HG03175 (cell line): ENCODE measurements around the gene CCNT2.
A peak's percentile ranks its signal among the peaks of the same experiment; 100 is the strongest.
"Not testable (repeated sequence)": the region's sequence is repeated elsewhere in the genome, so short reads cannot be mapped to it uniquely, and the experiment has no call there.

Experiments used
- ATAC-seq: cut with Tn5 transposase; IDR thresholded peaks from one replicate; pipeline ENCODE4 v1.9.1; 2021; ENCODE audit warnings: mild to moderate bottlenecking, moderate library complexity; ENCODE audit not compliant: unreplicated experiment

Gene CCNT2

GRCh38 chr2:134973241-134974138 lies 54.9 kb downstream of the CCNT2 start:
- peak; percentile 73 for ATAC-seq

GRCh38 chr2:134975281-134976009 lies 56.8 kb downstream of the CCNT2 start:
- no peak for ATAC-seq

- ATAC-seq: no peak
Measured at GRCh38 chr2:134976074-134976702, 57.6 kb downstream of the CCNT2 start.

GRCh38 chr2:134977104-134977503 lies 58.5 kb downstream of the CCNT2 start:
- not testable (repeated sequence) for ATAC-seq

- no peak for ATAC-seq
Measured at GRCh38 chr2:134979221-134979620, 60.6 kb downstream of the CCNT2 start.

GRCh38 chr2:134980639-134981038 lies 62.0 kb downstream of the CCNT2 start:
- ATAC-seq: no peak

- ATAC-seq: no peak
Measured at GRCh38 chr2:134982603-134983002, 64.0 kb downstream of the CCNT2 start.

GRCh38 chr2:134985061-134985460 lies 66.4 kb downstream of the CCNT2 start:
- ATAC-seq: no peak

- no peak for ATAC-seq
Measured at GRCh38 chr2:134988994-134989605, 70.5 kb downstream of the CCNT2 start.

- ATAC-seq: no peak
Measured at GRCh38 chr2:134999521-134999920, 80.9 kb downstream of the CCNT2 start.

GRCh38 chr2:135002836-135003235 lies 84.2 kb downstream of the CCNT2 start:
- ATAC-seq: no peak

- peak; percentile 86 for ATAC-seq
Measured at GRCh38 chr2:135004005-135004746, 85.6 kb downstream of the CCNT2 start.

GRCh38 chr2:135005753-135006152 lies 87.1 kb downstream of the CCNT2 start:
- no peak for ATAC-seq
